PC-9 (cell line): ENCODE results near the gene ADAMTS6.

ENCODE experiments used
- EZH2 ChIP-seq: fragments of 200-600 bp; sonication (generic); IDR thresholded peaks from 2 replicates; pipeline ENCODE4 v1.8.0; 2017; ENCODE audit warnings: antibody characterized with exemption, low read depth
- TF ChIP-seq, protein P1 (sequence below): fragments of 200-600 bp; sonication (generic); conservative IDR thresholded peaks from 2 replicates; pipeline ENCODE4 v1.6.1; 2017; ENCODE audit warnings: mixed run types, antibody characterized with exemption, mild to moderate bottlenecking, moderate library complexity

DNA sequence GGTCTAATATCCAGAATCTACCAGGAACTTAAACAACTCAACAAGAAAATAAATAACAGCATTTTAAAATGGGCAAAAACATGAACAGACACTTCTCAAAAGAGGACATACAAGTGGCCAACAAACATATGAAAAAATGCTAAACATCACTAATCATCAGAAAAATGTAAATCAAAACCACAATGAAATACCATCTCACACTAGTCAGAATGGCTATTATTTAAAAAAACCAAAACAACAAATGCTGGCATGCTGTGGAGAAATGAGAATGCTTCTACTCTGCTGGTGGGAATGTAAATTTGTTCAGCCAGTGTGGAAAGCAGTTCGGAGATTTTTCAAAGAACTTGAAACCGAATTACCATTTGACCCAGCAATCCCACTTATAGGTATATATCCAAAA, 63.1 kb downstream of the ADAMTS6 start:
- TF ChIP-seq, protein P1, sequence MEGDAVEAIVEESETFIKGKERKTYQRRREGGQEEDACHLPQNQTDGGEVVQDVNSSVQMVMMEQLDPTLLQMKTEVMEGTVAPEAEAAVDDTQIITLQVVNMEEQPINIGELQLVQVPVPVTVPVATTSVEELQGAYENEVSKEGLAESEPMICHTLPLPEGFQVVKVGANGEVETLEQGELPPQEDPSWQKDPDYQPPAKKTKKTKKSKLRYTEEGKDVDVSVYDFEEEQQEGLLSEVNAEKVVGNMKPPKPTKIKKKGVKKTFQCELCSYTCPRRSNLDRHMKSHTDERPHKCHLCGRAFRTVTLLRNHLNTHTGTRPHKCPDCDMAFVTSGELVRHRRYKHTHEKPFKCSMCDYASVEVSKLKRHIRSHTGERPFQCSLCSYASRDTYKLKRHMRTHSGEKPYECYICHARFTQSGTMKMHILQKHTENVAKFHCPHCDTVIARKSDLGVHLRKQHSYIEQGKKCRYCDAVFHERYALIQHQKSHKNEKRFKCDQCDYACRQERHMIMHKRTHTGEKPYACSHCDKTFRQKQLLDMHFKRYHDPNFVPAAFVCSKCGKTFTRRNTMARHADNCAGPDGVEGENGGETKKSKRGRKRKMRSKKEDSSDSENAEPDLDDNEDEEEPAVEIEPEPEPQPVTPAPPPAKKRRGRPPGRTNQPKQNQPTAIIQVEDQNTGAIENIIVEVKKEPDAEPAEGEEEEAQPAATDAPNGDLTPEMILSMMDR: no peak
- TF ChIP-seq EZH2: no peak
